HG03442 (cell line): ENCODE data around the gene TRMT112.

Experiments
- ATAC-seq: cut with Tn5 transposase; IDR thresholded peaks from one replicate; pipeline ENCODE4 v1.9.1; 2021; ENCODE audit warnings: mild to moderate bottlenecking, moderate library complexity; ENCODE audit not compliant: unreplicated experiment

Gene TRMT112

DNA sequence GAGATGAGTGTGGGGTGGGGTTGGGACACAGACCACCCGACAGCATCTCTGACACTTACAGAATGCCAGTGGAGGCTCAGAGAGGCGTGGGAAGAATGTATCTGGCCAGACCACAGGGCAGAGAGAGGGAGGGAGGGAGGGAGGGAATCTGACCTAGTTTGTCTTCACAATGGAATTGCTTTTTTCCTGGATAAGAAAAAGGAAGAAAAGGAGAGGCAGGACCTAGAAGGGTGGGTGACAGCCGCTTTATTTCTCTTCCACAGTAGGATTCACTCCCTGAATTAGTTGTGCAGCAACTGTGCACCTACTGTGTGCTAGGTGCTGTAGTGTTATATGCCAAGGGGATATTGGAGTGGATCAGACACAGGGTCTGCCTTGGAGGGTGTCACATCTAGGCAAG is 22.6 kb downstream of the TRMT112 start:
- no peak for ATAC-seq

DNA sequence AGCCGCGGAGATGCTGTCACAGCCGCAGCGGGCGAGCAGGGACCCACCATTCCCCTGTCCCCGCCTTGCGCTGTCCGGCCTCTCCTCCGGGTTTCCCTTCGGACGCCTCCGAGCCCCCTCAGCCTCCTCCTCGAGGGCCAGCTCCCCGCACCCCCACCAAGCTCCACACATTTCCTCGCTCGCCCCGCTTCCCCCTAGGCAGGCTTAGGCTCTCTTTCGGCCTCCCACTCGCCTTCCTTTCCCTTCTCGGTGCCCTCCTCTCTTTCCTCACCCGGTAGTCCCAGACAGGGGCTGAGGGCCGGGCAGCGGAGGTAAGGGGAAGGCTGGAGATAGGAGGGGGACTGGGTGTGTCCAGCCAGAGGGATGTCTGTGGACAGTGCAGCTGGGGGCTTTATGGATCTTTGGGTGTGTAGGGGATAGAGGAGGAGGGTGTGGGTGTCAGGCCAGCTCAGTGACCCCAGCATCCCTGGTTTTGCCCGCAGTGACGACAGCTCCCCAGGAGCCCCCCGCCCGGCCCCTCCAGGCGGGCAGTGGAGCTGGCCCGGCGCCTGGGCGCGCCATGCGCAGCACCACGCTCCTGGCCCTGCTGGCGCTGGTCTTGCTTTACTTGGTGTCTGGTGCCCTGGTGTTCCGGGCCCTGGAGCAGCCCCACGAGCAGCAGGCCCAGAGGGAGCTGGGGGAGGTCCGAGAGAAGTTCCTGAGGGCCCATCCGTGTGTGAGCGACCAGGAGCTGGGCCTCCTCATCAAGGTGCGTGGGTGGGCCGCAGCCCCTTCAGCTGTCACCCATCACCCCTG is 24.7 kb downstream of the TRMT112 start:
- no peak for ATAC-seq

DNA sequence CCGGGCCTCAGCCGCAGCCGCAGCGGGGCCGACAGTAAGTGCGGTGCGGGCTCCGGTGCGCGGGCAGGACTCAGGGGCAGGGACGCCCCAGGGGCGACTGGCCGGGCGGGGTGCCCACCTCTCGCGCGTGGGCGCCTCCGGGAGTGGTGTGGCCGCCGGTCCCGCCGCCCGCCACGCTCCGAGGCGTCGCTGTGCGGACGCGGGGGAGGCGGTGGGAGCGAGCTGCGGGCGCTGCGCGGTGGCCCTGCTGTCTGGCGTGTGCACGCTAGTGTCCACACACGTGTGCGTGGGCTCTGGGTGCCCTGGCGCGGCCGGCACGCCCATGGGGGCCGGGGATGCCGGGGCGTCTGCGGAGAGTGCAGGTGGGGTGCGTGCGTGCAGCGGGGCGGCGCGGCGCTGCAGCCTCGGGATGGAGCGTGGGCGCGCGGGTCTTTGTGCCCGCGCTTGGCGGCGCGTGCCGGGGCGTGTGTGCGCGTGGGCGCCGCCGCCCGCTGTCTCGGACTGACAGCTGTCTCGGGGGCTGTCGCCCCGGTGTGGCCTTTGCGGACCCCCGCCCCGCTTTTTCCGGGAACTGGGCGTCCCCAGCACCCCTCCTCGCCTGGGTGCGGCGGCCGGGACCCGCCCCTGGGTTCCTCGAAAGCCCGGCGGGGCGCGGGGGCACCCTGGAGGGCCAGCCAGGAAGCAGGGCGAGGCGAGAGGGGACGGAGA is 25.5 kb downstream of the TRMT112 start:
- no peak for ATAC-seq

DNA sequence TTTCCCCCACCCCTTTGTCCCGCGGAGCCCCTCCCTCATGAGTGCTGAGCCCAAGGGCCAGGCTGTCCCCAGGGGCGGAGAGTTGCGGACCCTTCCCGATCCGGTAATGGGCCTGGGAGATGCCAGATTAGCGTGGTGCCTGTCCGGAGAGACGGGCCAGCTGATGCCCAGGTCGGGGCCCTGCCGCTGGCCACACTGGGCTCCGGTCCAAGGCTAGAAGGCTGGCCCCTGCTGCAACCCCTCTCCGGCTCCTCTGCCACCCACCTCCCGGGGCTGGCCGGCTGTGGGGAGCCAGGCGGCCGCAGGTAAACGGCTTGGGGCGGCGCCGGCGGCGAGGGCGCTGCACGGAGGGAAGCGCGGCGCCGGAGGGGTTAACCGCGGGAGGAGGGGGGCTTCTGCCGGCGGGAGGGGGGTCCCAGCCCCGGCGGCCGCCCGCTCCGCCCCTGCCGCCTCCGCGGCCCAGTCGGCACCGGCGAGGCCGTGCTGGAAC is 26.1 kb downstream of the TRMT112 start, which contains the start of gene KCNK4:
KCNK4 (plus strand) TSS at position 41 of the 490 bp plus-strand sequence. CDS start 1,717 bp downstream, outside the sequence.
- no peak for ATAC-seq

DNA sequence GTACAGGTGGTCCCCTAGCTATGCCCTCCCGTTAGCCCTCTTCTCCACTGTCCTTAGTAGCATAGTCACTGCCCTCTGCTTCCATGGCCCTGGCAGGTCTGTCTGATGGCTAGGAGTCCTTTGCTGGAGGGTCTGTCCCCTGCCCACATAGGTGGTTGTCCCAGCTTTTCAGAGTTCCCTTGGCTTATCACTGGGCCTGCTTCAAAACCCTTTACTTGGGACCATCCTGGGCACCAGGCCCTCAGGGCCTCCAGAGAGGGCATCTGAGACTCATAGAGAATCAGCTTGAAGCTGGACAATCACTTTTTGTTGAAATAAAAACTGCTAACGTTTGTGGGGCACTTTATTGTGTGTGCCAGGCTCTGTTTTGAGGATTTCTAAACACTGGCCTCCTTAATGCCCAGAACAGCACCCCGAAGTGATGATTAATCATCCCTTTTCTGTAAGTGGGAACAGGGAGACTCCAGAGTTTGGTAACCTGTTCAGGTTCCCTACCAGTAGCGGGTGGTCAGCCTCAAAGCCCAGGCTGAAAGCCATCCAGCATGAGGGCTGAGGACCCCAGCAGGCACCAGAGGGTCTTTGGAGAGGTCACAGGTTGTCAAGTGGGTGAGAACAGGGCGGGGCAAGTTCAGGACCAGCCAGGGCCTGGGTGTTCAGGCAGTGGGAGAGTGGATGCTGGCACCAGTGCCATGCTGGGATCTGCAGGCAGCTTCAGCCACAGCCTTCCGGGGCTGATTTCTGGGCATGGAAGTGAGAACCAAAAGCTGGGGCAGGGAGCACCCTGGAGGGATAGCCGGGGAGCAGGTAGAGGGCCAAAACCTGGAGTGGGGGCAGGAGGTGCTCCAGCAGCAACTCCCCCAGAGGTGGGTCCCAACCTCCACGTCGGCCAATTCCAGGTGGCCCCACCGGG is 26.8 kb downstream of the TRMT112 start:
- ATAC-seq: no peak

DNA sequence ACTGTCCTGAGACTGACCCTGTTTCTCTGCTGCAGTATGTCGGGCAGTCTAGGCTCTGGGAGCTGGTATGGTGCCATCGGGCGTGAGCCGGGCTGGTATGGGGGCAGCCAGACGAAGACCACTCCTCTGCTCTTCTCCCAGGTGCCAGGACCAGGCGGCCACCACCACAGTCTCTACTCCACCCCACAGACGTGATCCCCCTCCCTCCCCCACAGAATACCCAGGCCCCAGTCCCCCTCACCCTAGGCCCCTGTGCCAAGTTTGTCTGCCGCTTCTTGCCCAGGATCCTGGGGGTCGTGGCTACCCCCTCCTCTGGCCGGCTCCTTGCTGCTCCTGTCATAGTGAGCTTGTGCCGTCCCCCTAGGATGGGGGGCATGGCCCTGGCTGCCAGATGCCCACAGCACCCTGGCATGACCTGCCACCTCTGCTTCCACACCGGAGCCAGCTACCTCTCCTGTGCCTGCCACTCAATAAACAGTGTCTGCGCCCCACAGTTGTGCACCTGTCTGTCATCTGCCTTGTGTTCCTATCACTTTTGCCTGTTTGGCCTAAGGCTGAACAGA is 28.3 kb downstream of the TRMT112 start:
- ATAC-seq: no peak

DNA sequence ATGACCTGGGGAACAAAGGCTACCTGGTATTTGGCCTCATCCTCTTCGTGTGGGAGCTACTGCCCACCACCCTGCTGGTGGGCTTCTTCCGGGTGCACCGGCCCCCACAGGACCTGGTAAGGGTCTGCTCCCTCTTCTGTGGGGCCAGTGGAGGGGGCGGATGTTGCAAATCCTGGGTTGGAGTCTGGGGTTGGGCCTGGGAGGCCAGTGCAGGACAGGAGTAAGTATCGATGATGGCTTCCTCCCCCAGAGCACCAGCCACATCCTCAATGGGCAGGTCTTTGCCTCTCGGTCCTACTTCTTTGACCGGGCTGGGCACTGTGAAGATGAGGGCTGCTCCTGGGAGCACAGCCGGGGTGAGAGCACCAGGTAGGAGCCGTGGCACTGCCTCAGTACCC is 29.0 kb downstream of the TRMT112 start:
- ATAC-seq: no peak

DNA sequence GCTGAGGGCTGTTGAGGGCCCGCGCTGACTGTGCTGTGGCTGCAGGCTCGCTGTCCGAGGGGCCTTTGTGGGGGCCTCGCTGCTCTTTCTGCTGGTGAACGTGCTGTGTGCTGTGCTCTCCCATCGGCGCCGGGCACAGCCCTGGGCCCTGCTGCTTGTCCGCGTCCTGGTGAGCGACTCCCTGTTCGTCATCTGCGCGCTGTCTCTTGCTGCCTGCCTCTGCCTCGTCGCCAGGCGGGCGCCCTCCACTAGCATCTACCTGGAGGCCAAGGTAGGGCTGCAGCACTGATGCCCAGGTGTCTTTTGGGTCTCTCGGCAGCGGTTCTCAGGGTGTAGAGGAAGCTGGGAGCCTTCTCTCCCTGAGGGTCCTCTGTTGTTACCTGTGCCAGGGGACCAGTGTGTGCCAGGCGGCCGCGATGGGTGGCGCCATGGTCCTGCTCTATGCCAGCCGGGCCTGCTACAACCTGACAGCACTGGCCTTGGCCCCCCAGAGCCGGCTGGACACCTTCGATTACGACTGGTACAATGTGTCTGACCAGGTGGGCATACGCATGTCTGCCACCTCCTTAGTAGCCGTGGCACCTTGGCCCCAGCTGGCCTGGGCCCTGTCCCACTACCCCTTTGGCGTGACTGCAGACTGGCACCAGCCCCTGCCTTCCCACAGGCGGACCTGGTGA is 29.5 kb downstream of the TRMT112 start:
- no peak for ATAC-seq

DNA sequence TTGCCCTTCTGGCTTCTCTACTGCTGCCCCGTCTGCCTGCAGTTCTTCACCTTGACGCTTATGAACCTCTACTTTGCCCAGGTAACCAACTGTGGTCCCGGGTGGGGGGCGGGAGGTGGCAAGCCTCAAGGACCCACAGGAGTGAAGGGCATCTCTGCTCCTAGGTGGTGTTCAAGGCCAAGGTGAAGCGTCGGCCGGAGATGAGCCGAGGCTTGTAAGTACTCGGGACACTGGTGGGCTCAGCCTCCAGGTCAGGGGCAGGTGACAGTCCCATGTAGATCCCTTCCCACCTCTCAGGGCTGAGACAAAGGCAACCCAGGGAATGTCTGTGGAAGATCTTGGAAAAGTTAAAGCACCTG is 30.6 kb downstream of the TRMT112 start:
- ATAC-seq: no peak

DNA sequence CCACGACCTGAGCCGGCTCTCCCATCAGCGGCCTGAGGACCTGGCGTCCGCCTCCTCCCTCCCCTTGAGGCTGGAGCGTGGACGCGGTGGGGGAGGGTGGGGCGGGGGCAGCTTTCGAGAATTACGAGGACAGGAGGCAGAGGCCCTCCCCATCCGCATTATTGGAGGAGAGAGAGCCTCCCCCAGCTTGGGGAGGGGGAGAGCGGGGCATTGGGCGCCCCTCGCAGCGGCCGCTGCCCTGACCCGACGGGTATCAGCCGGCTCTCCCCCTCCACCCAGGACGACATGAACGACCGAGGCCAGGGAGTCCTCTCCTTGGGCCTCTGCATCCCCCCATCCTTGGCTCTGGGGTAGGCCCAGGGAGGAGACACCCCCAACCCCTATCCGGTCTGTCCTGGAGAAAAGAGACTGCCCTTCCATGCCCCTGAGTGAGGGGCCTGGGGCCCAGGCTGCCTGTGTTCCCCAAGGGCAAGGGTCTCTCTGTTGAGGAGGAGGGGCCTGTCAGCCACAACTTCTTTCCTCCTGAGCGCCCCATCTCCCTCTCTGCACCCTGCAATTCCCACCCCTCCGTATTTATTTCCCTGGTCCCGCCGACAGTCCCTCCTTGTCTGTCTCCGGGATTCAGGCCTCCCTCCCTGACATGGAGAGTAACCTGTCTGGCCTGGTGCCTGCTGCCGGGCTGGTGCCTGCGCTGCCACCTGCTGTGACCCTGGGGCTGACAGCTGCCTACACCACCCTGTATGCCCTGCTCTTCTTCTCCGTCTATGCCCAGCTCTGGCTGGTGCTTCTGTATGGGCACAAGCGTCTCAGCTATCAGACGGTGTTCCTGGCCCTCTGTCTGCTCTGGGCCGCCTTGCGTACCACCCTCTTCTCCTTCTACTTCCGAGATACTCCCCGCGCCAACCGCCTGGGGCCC is 31.2 kb downstream of the TRMT112 start:
- no peak for ATAC-seq

DNA sequence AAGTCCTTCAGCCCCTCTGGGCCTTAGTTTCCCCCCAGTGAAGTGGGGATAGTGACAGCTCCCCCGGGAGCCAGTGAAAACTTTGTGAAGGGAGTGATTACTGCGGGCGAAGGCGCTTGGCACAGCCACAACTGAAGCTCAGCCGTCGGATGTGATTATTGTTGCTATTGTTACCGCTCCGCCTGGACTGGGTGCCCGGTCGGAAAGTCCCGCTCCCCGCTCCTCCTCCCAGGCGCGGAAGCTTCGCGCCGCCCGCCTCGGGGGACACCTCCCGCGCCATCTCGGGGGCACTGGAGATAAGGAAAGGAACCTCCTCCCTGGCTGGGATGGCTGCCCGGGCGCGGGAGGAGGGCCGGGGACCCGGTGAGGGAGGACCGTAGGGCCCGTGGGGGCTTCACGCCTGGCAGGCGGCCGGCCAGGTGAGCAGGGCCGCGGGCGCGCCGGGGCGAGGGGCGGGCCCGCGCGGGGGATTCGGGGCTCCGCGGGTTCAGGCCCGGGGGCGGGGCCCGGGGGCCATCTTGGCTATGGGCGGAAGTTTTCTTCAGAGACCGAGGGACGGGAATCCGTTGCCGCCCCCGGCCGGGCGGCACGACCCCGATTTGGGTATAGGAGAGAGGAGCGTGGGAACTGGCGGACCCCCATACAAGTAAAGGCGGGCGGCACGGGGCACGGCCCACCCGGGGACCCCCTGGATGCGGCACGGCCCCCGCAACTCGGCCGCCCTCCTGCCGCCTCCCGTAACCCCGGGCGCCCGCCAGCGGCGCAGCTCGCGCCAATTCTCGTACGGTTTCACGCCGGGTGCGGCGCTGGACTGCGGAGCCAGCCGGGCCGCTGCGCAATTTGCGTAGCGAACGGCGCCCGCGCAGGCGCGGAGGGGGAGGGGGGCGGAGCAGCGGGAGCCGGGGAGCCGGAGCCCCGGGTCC is 32.1 kb downstream of the TRMT112 start, which contains the start of gene GPR137:
GPR137 (plus strand) TSS at position 887 of the 923 bp plus-strand sequence. CDS start 677 bp downstream, outside the sequence.
- ATAC-seq: peak; percentile 60

DNA sequence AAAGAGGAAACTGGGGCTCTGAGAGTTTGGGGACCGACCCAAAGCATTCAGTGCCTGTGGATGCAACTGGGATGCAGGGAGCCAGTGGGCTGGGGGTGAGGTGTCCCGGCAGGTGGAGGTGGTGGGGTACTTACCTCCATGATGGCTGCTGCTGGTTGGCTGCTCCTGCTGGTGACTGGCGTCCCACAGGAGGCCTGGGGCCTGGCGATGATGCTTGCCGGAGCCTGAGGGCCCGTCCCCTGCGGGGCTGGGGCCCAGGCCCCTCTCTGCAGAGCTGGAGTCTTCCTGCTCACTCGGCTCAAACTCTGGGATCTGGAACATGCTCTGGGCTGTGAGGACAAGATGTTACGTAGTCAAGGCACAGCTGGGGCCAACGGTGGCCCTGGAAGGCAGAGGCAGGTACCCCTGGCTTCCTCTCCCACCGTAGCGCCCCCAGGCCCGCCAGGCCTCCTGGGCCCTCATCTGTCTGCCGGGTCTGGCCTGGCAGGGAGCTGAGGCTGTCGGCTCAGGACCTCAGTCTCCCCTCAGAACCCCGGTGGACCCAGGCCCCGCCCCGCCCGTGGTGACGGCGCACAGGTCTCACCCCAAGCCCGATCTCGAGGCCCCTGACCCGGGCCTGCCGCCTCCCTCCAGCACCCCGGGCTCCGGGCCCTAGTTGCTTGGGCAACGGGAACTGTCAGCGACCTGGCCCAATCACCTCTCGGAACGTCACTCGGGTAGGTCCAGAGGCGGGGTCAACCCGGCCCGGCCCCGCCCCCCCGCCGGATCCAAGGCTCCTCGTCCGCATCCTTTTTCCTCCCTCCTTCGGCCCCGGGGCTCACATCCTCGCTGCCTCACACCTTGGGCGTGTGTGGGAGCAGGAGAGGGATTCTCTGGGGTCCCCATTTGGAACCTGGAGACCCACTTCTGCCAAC is 33.1 kb downstream of the TRMT112 start, which contains the start of gene BAD:
BAD (minus strand) TSS at position 618 of the 914 bp plus-strand sequence; CDS start at position 321, 297 bp downstream.
- peak; percentile 55 for ATAC-seq

DNA sequence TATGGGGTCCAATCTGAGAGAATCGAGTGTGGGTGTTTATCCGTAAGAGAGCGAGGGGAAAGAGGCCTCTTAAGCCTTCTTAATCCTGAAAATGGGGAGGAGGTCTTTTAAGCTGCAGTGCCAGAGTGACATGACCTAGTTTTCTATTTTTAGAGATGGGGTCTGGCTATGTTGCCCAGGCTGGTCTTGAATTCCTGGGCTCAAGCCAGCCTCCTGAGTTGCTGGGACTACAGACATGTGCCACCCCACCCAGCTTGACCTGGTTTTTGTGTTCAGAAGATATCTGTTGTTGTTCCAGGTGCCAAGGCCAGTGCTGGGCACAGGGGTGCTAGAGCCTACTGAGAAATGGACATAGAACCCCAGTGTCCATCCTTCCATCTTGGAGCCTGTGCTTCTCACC is 34.3 kb downstream of the TRMT112 start:
- ATAC-seq: no peak

DNA sequence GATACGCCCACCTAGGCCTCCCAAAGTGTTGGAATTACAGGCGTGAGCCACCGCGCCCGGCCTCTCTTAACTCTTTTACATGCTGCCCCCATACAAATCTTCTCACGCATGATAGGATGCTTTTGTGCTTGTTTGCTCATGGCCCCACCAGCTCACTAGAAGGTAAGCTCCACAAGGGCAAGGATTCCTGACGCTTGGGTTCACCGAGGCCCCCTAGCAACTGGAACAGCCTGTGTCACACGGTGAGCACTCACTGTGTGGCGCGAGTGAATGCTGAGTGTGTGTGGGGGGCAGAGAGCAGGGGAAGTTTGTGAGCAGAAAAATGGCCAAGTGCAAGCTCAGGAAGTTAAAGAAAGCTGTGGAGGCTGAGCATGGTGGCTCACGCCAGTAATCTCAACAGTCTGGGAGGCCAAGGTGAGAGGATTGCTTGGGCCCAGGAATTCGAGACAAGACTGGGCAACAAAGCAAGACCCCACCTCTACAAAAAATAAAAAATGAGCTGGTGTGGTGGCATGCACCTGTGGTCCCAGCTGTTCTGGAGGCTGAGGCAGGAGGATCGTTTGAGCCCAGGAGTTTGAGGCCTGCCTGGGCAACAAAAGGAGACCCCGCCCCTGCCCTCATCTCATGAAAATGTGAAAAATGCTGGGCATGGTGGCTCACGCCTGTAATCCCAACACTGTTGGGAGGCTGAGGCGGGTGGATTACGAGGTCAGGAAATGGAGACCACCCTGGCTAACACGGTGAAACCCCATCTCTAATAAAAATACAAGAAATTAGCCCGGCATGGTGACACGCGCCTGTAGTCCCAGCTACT is 35.2 kb downstream of the TRMT112 start:
- no peak for ATAC-seq

DNA sequence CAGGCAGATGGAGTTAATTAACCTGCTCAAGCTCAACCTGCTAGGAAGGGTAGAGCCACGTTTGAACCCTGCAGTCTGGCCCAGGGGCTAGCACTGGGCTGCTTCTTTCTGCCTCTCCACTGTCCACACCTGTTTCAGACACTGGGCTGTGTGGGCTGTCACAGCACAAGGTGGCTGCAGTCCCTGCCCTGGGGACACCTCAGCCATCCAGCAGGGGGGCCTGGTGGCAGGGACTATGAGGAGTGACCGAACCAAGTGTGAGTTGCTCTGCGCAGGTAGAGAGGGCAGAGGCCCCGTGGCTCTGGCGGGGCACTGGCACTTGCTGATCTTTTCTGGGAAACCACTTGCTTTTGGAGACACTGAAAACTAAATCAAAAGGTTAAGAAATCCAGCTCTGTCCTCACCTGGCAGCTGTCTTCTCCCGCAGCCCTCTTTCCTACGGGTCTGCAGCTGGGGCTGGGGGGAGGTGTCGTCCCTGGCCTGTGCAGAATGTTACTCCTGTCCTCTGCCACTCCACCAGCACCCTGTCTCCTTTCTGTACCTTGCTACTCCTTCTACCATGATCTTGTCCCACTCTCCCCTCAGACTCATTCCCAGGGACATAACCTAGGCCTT is 38.7 kb downstream of the TRMT112 start:
- ATAC-seq: no peak
